OCI-LY1 (cell line): ENCODE measurements around the gene ITGA7.

Experiments
- EZH2 ChIP-seq: fragments of 200-600 bp; sonication (generic), shearing (Covaris generic); IDR thresholded peaks from 2 replicates; pipeline ENCODE4 v1.8.0; 2017; ENCODE audit warnings: borderline replicate concordance, mixed run types, mild to moderate bottlenecking, antibody characterized with exemption, low read length, moderate library complexity, mixed read lengths
- TF ChIP-seq, protein P1 (sequence below): fragments of 200-600 bp; sonication (generic), shearing (Covaris generic); IDR thresholded peaks from 2 replicates; pipeline ENCODE4 v1.5.1; 2017; ENCODE audit warnings: mild to moderate bottlenecking, antibody characterized with exemption, low read length, moderate library complexity, mixed read lengths

DNA sequence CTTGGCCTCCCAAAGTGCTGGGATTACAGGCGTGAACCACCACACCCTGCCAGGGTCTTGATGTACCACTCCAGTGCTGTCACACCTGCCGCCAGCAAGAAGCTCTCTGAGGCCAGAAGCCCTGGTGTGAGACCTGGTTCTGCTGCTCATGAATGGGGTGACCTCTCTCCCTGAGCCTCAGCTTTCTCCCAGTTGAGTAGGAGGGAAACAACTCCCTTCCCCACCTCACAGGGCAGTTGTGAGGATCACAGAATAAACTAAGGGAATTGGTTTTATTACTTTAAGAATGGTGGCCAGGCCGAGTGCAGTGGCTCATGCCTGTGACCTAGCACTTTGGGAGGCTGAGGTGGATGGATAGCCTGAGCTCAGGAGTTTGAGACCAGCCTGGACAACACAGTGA lies 26.9 kb upstream of the ITGA7 start:
- TF ChIP-seq, protein P1, sequence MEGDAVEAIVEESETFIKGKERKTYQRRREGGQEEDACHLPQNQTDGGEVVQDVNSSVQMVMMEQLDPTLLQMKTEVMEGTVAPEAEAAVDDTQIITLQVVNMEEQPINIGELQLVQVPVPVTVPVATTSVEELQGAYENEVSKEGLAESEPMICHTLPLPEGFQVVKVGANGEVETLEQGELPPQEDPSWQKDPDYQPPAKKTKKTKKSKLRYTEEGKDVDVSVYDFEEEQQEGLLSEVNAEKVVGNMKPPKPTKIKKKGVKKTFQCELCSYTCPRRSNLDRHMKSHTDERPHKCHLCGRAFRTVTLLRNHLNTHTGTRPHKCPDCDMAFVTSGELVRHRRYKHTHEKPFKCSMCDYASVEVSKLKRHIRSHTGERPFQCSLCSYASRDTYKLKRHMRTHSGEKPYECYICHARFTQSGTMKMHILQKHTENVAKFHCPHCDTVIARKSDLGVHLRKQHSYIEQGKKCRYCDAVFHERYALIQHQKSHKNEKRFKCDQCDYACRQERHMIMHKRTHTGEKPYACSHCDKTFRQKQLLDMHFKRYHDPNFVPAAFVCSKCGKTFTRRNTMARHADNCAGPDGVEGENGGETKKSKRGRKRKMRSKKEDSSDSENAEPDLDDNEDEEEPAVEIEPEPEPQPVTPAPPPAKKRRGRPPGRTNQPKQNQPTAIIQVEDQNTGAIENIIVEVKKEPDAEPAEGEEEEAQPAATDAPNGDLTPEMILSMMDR = no peak
- no peak for TF ChIP-seq EZH2
